Stimulated activated CD4-positive, alpha-beta T cell treated with anti-CD3 and anti-CD28 coated beads, Interleukin-12 subunit alpha, Interleukin-12 subunit beta, amount 100 ng/mL, for 24 hours (primary cell): Measurements from ENCODE around the gene CHST15.
"Not testable (repeated sequence)": the region's sequence is repeated elsewhere in the genome, so short reads cannot be mapped to it uniquely, and the experiment has no call there.

Source experiments
- DNase-seq, 2 experiments: peaks; one replicate each; pipeline ENCODE4 v3.0.0-alpha.2; 2020; ENCODE audit warnings: low read depth in 2 of 2

CHST15 gene

DNA sequence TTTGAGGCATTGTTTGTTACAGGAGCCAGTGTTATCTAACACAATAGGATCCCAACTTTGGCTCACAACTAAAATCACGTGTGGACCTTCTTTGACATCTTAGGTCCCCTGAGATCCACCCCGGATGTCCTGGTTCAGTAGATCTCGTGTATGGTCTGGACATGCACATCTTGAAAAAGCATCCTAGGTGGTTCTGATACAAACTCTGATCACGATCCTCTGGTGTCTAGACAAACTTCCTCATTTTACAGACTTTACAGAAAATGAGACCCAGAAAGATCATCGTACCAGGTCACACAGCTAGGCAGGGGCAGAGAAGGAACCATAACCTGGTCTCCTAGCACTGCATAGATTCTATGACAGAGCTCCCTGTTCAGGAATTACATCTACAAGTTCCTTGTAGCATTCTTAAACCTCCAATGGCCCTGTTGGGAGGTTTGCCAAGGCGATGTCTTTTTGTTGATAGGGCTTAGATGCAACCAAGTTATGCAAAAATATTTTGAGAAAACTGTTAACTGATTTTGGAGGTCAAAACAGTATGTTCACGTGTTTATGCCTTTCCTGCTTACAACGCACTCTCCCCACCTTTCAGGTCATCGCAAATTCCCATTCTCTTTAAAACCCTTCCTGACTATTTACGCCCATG is 30.8 kb upstream of the CHST15 start:
- no peak for DNase-seq

DNA sequence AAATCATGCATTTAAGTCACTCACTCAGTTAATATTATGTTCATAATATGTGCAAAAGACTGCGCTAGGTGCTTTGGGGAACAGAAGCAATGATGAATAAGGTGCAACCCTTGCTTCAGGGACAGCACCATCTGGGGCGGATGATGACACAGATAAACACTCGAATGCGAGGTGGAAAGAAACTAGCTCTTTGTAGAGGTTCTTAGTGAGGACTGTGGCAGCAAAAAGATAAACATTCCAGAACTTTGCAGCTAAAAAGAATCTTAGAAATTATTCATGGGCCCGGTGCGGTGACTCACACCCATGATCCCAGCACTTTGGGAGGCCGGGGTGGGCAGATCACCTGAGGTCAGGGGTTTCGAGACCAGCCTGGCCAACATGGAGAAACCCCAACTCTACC is 29.8 kb upstream of the CHST15 start:
- DNase-seq, result no peak

GRCh38 chr10:124122211-124122610 is 28.8 kb upstream of the CHST15 start:
- no peak for DNase-seq

- DNase-seq, result no peak
Observed at GRCh38 chr10:124120410-124121061, 27.1 kb upstream of the CHST15 start.

DNA sequence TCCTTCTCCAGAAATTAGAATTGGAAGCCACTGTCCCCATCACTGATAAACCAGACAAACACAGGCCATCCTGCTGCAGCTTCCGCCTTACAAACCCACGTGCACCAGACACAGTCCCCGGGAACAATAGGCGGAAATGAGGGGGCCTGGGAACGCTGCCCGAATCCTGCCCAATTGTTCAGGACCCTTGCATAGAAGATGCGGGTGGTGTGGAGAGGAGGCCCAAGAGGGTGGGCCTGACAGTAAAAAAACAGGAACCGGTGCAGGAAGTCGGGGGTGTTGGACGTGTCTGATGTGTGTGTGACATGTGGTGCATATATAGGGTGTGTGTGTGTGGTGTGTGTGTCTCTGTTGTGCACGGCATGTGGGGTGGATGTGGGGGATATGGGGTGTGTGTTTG is 26.5 kb upstream of the CHST15 start:
- DNase-seq, result no peak

DNA sequence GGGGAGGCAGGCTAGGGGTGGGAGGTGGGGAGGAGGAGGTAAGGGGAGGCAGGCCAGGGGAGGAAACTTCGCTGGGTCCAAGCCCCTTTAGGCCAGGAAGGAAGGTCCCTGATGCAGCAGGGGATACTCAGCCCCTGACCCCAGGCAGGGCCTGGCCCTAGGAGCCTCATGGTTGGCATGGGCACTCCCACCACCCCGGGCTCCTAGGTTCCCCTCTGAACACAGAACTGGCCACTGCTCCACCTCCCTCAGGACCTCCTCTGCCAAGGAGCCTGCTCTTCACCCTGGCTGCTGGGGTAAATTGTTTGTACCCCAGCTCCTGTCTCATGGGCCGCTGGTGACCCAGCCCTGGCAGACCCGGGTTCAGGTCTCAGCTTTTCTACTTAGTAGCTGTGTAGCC is 25.8 kb upstream of the CHST15 start:
- no peak for DNase-seq

GRCh38 chr10:124117833-124118232 is 24.4 kb upstream of the CHST15 start:
- no peak for DNase-seq

DNA sequence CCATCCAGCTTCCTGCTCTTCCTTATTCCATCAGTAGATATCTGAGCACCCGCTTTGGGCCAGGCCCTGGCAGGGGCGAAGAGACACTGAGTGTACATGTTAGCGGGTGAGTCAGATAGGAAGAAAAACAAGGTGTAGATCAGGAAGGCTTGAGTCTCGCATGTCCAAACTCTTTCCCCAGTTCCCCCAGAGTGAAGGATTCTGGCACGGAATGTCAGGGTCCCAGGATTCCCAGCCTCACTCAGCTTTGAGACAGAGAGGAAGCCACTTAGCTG is 24.1 kb upstream of the CHST15 start:
- DNase-seq, result no peak

DNA sequence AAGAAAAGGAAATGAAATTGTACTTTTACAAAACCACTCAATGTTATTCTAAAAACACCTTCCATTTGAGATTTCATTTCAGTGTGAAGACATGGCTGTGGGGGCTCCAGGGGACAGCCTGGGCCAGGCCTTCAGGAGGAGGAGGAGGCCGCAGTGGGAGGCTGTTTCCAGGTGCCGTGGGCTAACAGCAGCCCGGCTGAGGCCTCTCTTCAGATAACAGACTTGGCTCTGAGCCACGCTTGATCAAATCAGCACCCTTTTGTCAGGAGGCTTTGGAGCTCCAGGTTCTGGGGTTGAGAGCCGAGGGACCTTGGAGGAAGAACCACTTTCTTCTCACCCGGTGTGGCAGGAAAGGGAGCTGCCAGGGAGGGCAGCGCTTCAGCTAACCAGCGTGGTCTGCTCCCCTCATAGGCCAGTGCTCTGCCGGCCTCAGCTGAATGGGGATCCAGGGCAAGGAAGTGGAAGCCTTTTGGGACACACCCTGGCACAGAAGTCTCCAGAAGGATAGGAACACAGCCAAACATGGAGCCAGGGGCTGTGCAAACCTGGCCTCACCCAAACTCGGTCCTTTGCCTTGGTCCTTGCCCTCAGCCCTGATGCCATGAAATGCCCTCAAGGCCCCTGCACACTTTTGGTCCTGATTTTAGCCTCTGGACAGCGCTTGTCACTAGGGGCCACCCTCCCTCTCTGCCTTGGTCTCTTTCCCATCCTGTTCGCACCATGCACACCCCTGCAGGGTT is 23.5 kb upstream of the CHST15 start:
- no peak for DNase-seq

- no peak for DNase-seq
Observed at GRCh38 chr10:124114696-124115095, 21.3 kb upstream of the CHST15 start.

- no peak for DNase-seq
Observed at GRCh38 chr10:124112891-124113580, 19.6 kb upstream of the CHST15 start.

GRCh38 chr10:124110882-124111281 is 17.5 kb upstream of the CHST15 start:
- DNase-seq, result no peak

- DNase-seq, result no peak
Observed at GRCh38 chr10:124109261-124109660, 15.9 kb upstream of the CHST15 start.

DNA sequence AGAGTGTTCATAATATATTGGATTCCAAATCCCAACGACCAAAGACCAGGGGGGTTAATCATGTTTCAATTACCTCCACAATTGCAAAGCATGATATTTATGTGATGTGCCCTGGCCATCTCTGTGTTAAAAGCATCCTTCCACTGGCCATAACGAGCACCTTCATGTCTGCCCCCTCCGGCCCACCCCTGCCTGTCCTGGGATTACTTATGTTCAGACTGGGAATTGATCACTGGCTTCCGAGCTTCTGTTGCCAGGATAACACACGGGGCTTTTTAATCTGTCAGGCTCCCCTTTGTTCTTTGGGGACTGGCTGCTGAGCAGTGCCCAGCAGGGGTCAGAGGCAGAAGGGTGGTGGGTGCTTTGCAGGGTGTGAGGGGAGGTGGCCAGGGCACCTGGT is 13.7 kb upstream of the CHST15 start:
- no peak for DNase-seq

- DNase-seq, result no peak
Observed at GRCh38 chr10:124106241-124106879, 13.0 kb upstream of the CHST15 start.

DNA sequence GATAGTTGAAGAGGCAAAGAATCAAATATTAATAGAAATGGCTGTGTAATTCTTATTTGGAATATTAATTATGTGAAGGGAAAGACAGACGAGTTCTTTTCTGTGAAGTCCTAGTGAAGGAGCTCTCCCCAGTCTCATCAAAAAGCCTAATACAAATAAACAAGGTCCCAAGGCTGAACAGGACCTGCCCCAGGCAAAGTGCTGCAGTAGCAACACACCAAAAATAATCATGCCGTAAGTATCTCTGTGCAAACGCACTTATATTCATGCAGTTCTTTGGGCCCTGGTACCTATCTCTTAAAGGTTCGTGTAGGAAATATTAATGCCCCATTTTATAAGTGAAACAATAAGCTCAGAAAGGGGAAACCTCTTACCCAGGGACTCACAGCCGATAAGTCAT is 12.2 kb upstream of the CHST15 start:
- DNase-seq, result no peak

DNA sequence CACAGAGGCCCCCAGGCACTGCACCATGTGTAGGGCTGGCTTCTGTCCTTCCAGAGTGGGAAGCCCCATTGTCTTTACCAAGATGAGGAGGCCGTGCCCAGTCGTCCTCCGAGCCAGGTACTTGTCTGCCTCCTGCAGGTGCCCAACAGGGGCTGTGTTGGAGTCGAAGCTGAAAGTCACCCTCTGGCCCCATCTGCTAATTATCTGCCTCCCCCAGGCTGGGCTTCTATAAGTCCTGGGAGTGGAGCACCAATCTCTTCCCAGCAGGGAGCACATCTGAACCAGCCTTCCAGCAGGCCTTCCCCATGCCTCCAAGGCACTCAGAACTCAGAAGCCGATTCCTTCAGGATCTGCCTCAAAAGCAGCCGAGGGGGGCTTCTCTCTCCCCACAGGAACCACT is 11.6 kb upstream of the CHST15 start:
- DNase-seq, result no peak

GRCh38 chr10:124104011-124104627 is 10.7 kb upstream of the CHST15 start:
- no peak for DNase-seq

DNA sequence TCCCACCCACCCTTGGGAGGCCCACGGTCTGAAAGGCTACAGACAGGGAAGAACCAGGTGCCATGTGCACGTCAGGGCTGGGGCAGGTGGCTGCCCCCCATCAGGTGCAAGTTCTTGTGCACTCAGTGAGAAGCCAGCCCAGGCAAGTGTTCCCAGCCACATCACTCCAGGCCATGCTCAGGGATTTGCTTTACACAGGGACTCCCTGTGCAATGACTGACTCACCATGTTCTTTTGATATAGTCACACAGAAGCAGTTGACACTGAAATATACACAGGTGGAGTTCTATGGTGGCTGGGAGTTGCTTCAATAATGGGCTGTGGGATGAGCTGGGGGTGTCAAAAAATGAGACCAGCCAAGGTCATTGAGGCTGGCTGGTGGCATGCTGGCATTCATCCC is 8.0 kb upstream of the CHST15 start:
- no peak for DNase-seq

DNA sequence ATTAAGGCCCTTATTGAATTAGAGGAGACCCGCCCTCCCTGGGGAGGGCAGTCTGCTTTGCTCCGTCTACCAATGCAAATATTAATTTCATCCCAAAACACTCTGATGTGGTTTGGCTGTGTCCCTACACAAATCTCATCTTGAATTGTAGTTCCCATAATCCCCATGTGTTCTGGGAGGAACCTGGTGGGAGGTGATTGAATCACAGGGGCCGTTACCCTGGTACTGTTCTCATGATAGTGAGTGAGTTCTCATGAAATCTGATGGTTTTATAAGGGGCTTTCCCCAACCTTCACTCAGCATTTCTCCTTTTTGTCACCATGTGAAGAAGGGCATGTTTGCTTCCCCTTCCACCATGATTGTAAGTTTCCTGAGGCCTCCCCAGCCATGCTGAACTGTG is 7.3 kb upstream of the CHST15 start:
- DNase-seq, result not testable (repeated sequence)

GRCh38 chr10:124100124-124100523 is 6.7 kb upstream of the CHST15 start:
- DNase-seq, result no peak

DNA sequence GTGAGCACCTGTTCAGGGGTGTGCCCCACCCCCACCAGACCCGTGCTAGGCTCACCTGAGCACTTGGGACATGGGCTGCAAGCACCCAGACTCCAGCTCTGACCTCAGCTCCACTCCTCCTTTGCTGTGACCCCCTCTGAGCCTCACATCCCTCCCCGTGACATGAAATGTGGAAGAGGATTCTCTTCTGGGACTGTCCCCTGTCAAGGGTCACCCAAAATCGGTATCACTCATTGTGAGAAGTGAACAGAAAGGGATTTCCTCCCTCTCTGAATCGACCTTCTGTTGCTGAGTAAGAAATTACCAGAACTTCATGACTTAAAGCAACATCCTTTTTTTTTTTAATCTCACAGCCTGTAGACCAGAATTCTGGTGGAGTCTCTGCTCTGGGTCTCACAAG is 6.2 kb upstream of the CHST15 start:
- no peak for DNase-seq
